CD4-positive, CD25-positive, alpha-beta regulatory T cell (primary cell): ENCODE results near the gene PARP9. TPM values are rescaled to one million over a fixed set of nuclear protein-coding genes. Genes with fewer than 3 reads are reported as not detected.

ENCODE experiments used
- ATAC-seq, 2 donors: fragments of 150-1000 bp; cut with Tn5 transposase; one replicate each; pipeline ENCODE4 v1.10.0; 2021; ENCODE audit warnings: low read depth in 2 of 2, moderate number of reproducible peaks in 2 of 2, moderate library complexity in 1 of 2
- DNase-seq, 3 donors: peaks; one replicate each; pipeline versions ENCODE4 v3.0.0 to v3.0.0-alpha.2; 2012 to 2022; ENCODE audit warnings: mixed read lengths in 1 of 3
- H3K27ac ChIP-seq: one replicate; pipeline ENCODE4 v1.7.0; 2013; ENCODE audit warnings: mild to moderate bottlenecking, low read length; ENCODE audit not compliant: insufficient read depth, poor library complexity, severe bottlenecking
- H3K27me3 ChIP-seq: one replicate; pipeline ENCODE4 v1.7.0; 2013; ENCODE audit warnings: low read length; ENCODE audit not compliant: control insufficient read depth, insufficient read depth
- H3K36me3 ChIP-seq: one replicate; pipeline ENCODE4 v1.7.0; 2013; ENCODE audit warnings: mild to moderate bottlenecking, low read length, moderate library complexity; ENCODE audit not compliant: control insufficient read depth, insufficient read depth
- H3K4me1 ChIP-seq: 2 replicates; pipeline ENCODE4 v1.7.0; 2013; ENCODE audit warnings: mild to moderate bottlenecking, low read length; ENCODE audit not compliant: insufficient read depth, control insufficient read depth, poor library complexity, severe bottlenecking
- H3K4me3 ChIP-seq: one replicate; pipeline ENCODE4 v1.7.0; 2013; ENCODE audit warnings: low read depth, mild to moderate bottlenecking, low read length, moderate library complexity
- H3K9me3 ChIP-seq, 2 experiments: 1 replicate in 1 of 2; 2 replicates in 1 of 2; pipeline ENCODE4 v1.7.0; 2013; ENCODE audit warnings: low read length in 2 of 2, mild to moderate bottlenecking in 1 of 2, moderate library complexity in 1 of 2; ENCODE audit not compliant: control insufficient read depth in 2 of 2
- H3K27ac Mint-ChIP-seq, 3 donors: one replicate each; pipeline ENCODE4 v1.8.0; 2020 to 2022; ENCODE audit warnings: mild to moderate bottlenecking in 3 of 3, mixed read lengths in 3 of 3, moderate library complexity in 2 of 3
- H3K27me3 Mint-ChIP-seq: one replicate; pipeline ENCODE4 v1.8.0; 2022; ENCODE audit warnings: mild to moderate bottlenecking, mixed read lengths
- H3K36me3 Mint-ChIP-seq: one replicate; pipeline ENCODE4 v1.8.0; 2020; ENCODE audit warnings: mixed read lengths
- H3K4me1 Mint-ChIP-seq, 4 donors: one replicate each; pipeline ENCODE4 v1.8.0; 2020 to 2022; ENCODE audit warnings: mixed read lengths in 4 of 4, mild to moderate bottlenecking in 1 of 4
- H3K4me3 Mint-ChIP-seq, 4 donors: one replicate each; pipeline ENCODE4 v1.8.0; 2020 to 2022; ENCODE audit warnings: mild to moderate bottlenecking in 4 of 4, mixed read lengths in 4 of 4, moderate library complexity in 3 of 4
- H3K9me3 Mint-ChIP-seq, 7 donors: one replicate each; pipeline ENCODE4 v1.8.0; 2020 to 2022; ENCODE audit warnings: mixed read lengths in 7 of 7, mild to moderate bottlenecking in 3 of 7, moderate library complexity in 2 of 7
- polyA plus RNA-seq, 4 donors: library from polyadenylated mRNA; unstranded; fragments of 300-500 nt; fragmentation: Illumina TruSeq; gene quantifications; one replicate each; pipeline ENCODE4 v1.2.3, GENCODE V29; 2021
- total RNA-seq: library from RNA; stranded (reverse); gene quantifications from one replicate; pipeline ENCODE4 v1.2.3, GENCODE V29; 2022

Gene PARP9
- total and polyA plus RNA-seq, 5 donors from 2014 or later = 24.2 to 47.6 (median 41.7) TPM

DNA sequence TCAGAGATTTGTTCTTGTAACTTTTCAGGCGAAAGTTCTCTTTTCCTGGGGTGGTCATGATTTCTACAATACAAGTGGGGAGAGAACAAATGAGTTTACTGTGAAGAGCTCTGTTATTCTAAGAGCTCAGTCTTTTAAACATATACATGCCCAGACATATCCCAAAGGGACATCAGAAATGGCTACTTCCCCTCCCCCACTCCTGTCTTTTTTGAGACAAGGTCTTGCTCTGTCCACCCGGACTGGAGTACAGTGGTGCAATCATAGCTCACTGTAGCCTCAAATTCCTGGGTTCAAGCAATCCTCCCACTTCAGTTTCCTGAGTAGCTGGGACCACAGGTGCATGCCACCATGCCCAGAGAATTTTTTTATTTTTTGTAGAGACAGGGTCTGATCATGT is 67.6 kb downstream of the PARP9 start:
- Mint-ChIP-seq H3K27ac (peak overlapping the region in 1 of 3 donors; percentile 55), H3K9me3 (no peaks in the 10 kb centered on the region), H3K36me3 (peaks cover 26% of the 10 kb centered on the region), H3K4me1 (peaks cover 15 to 52% (median 36%) of the 10 kb centered on the region in 4 donors), H3K27me3 (no peaks in the 10 kb centered on the region), H3K4me3 (no peak overlapping the region)
- Histone ChIP-seq H3K27me3 (no peaks in the 10 kb centered on the region), H3K4me1 (peaks cover 15% of the 10 kb centered on the region), H3K4me3 (no peak overlapping the region), H3K36me3 (peaks cover 35% of the 10 kb centered on the region), H3K27ac (no peak overlapping the region), H3K9me3 (no peaks in the 10 kb centered on the region)
- DNase-seq (no peak), ATAC-seq (no peak)

DNA sequence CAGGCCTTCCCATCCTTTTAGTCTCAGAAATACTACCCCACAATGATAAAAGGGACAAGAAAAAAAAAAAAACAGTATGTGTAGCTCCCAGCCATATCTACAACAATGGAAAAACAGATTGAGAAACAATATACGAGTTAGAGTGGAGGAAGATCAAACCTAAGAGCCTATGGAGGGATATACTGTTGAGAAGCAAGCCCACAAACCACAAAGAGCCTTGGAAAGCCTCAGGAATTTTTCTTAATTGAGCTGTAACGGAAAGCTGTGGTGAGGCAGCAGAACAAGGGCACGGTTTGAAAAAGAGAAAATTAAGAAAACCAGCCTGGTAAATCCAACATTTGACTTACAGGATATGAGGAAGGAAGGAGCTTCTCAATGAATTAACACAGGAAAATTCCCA is 70.8 kb downstream of the PARP9 start:
- Histone ChIP-seq H3K36me3 (peaks cover 42% of the 10 kb centered on the region), H3K4me3 (no peak overlapping the region), H3K4me1 (peaks cover 11% of the 10 kb centered on the region), H3K9me3 (no peaks in the 10 kb centered on the region), H3K27ac (no peak overlapping the region), H3K27me3 (no peaks in the 10 kb centered on the region)
- ATAC-seq = no peak
- peak overlapping the region in 1 of 4 donors; percentile 13 for H3K4me3 Mint-ChIP-seq
- H3K4me1 Mint-ChIP-seq = peaks cover 23 to 45% (median 30%) of the 10 kb centered on the region in 4 donors
- no peak overlapping the region for H3K27ac Mint-ChIP-seq
- no peaks in the 10 kb centered on the region for H3K27me3 Mint-ChIP-seq
- no peaks in the 10 kb centered on the region for H3K9me3 Mint-ChIP-seq
- no peak for DNase-seq
- H3K36me3 Mint-ChIP-seq = peaks cover 34% of the 10 kb centered on the region

DNA sequence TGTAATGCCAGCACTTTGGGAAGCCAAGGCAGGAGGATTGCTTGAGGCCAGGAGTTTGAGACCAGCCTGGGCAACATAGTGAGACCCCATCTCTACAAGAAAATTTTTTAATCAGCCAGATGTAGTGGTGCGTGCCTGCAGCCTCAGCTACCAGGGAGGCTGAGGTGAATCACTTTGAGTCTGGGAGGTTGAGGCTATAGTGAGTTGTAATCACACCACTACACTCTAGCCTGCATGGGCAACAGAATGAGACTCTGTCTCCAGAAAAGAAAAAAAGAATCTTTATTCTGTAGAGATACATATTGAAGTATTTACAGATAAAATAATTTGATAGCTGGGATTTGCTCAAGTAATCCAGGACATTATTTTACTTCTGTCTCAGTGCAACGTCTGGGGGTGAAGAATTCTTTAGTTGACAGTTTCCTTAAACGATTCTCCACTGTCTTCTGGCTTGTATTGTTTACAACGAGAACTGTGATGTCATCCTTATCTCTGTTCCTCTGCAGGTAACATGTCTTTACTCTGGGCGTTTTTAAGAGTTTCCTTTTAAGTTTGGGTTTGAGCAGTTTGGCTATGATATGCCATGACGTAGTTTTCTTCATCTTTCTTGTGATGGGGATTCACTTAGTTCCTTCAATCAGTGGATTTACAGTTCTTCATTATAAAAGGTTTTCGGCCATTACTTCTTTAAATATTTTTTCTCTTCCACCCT is 75.7 kb downstream of the PARP9 start:
- H3K36me3 Mint-ChIP-seq = peaks cover 36% of the 10 kb centered on the region
- ATAC-seq = peak in 1 of 2 donors; percentile 24
- peaks cover 23% of the 10 kb centered on the region for H3K36me3 ChIP-seq
- no peaks in the 10 kb centered on the region for H3K4me1 ChIP-seq
- H3K27ac Mint-ChIP-seq = peak overlapping the region in 2 of 3 donors; percentile 26 to 71
- H3K27ac ChIP-seq = no peak overlapping the region
- H3K9me3 Mint-ChIP-seq = no peaks in the 10 kb centered on the region
- no peak overlapping the region for H3K4me3 Mint-ChIP-seq
- H3K27me3 Mint-ChIP-seq = no peaks in the 10 kb centered on the region
- H3K4me3 ChIP-seq = no peak overlapping the region
- H3K4me1 Mint-ChIP-seq = peaks cover 22 to 54% (median 35%) of the 10 kb centered on the region in 4 donors
- H3K9me3 ChIP-seq = no peaks in the 10 kb centered on the region
- no peaks in the 10 kb centered on the region for H3K27me3 ChIP-seq
- DNase-seq = peak in 2 of 3 donors; percentile 31 to 43

DNA sequence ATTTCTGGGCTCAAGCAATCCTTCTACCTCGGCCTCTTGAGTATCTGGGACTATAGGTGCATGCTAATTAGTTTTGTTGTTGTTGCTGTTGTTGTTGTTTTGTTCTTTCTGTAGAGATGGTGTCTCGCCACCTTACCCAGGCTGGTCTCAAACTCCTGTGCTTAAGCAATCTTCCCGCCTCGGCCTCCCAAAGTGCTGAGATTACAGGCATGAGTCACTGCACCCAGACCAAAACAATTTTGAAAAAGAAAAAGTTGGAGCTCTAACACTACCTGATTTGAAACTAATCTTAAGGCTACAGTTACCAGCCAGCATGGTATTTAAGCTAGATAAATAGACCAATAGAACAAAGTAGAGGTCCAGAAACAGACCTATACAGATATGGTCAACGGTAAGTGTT is 79.1 kb downstream of the PARP9 start:
- H3K4me3 ChIP-seq = no peak overlapping the region
- Mint-ChIP-seq H3K27ac (no peak overlapping the region), H3K9me3 (no peaks in the 10 kb centered on the region), H3K4me1 (peaks cover 43 to 65% (median 46%) of the 10 kb centered on the region in 4 donors), H3K36me3 (peaks cover 27% of the 10 kb centered on the region), H3K4me3 (no peak overlapping the region), H3K27me3 (no peaks in the 10 kb centered on the region)
- ATAC-seq (no peak), DNase-seq (no peak)
- H3K4me1 ChIP-seq = no peaks in the 10 kb centered on the region
- H3K27me3 ChIP-seq = no peaks in the 10 kb centered on the region
- no peaks in the 10 kb centered on the region for H3K9me3 ChIP-seq
- H3K36me3 ChIP-seq = peaks cover 9% of the 10 kb centered on the region
- H3K27ac ChIP-seq = no peak overlapping the region

DNA sequence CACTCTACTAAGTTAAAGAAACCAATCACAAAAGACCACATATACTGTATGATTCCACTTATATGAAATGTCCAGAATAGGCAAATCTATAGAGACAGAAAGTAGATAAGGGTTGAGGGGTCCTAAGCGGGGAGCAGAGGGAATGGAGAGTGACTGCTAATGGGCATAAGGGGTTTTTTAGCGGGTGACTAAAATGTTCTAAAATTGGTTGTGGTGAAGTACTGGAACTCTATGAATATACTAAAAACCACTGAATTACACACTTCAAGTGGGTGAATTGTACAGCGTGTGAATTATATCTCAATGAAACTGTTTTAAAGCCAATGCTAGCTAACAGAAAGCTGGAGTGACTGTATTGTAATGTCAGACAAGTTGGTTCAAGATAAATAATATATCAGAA is 82.7 kb downstream of the PARP9 start:
- Mint-ChIP-seq H3K36me3 (peaks cover 16% of the 10 kb centered on the region), H3K4me1 (peaks cover 27 to 57% (median 43%) of the 10 kb centered on the region in 4 donors), H3K9me3 (peaks cover 0 to 2% (median 0%) of the 10 kb centered on the region in 7 donors), H3K4me3 (no peak overlapping the region), H3K27ac (no peak overlapping the region), H3K27me3 (no peaks in the 10 kb centered on the region)
- Histone ChIP-seq H3K36me3 (peaks cover 5% of the 10 kb centered on the region), H3K27ac (no peak overlapping the region), H3K4me3 (no peak overlapping the region), H3K4me1 (no peaks in the 10 kb centered on the region), H3K27me3 (no peaks in the 10 kb centered on the region), H3K9me3 (no peaks in the 10 kb centered on the region)
- DNase-seq (no peak), ATAC-seq (no peak)

Other genes starting within 250 kb of the PARP9 start
- gene CSTA, start 239.1 kb downstream of the PARP9 start, total RNA-seq = not detected
- gene CSTA, start 239.1 kb downstream of the PARP9 start, polyA plus RNA-seq = 1 to 10 TPM in 1 of 4 donors, not detected in 3; 1.1 TPM
- 14.1 TPM for gene MIX23, start 181.1 kb downstream of the PARP9 start, total RNA-seq
- gene MIX23, start 181.1 kb downstream of the PARP9 start, polyA plus RNA-seq = 10 to 100 TPM; 16.8 to 33.1 (median 24.8) TPM
- 23.5 TPM for gene FAM162A, start 180.1 kb downstream of the PARP9 start, total RNA-seq
- gene FAM162A, start 180.1 kb downstream of the PARP9 start, polyA plus RNA-seq = 100 to 1,000 TPM; 103 to 126 (median 105) TPM
- 4.9 TPM for gene WDR5B, start 148.2 kb downstream of the PARP9 start, total RNA-seq
- gene WDR5B, start 148.2 kb downstream of the PARP9 start, polyA plus RNA-seq = 1 to 10 TPM; 2.0 to 2.5 (median 2.4) TPM
- gene KPNA1, start 49.4 kb downstream of the PARP9 start, total RNA-seq = 57.8 TPM
- gene KPNA1, start 49.4 kb downstream of the PARP9 start, polyA plus RNA-seq = 10 to 100 TPM; 41.4 to 50.0 (median 43.8) TPM
- 48.0 TPM for gene DTX3L, start within 50 bp of the PARP9 start, total RNA-seq
- 10 to 100 TPM; 25.9 to 32.8 (median 29.2) TPM for gene DTX3L, start within 50 bp of the PARP9 start, polyA plus RNA-seq
- 87.0 TPM for gene PARP15, start 13.3 kb upstream of the PARP9 start, total RNA-seq
- gene PARP15, start 13.3 kb upstream of the PARP9 start, polyA plus RNA-seq = 10 to 100 TPM in 1 of 4 donors, 1 to 10 TPM in 3; 5.2 to 10.7 (median 7.6) TPM
- gene PARP14, start 116.5 kb upstream of the PARP9 start, total RNA-seq = 89.7 TPM
- gene PARP14, start 116.5 kb upstream of the PARP9 start, polyA plus RNA-seq = 10 to 100 TPM; 14.2 to 20.3 (median 17.6) TPM
- 25.8 TPM for gene HSPBAP1, start 229.5 kb upstream of the PARP9 start, total RNA-seq
- 10 to 100 TPM in 2 of 4 donors, 1 to 10 TPM in 2; 8.7 to 13.6 (median 10.3) TPM for gene HSPBAP1, start 229.5 kb upstream of the PARP9 start, polyA plus RNA-seq
- 6.3 TPM for gene SLC49A4, start 230.8 kb upstream of the PARP9 start, total RNA-seq
- gene SLC49A4, start 230.8 kb upstream of the PARP9 start, polyA plus RNA-seq = 1 to 10 TPM; 2.3 to 3.3 (median 3.2) TPM